ENCODE results near the gene FLOT2. TPM values are rescaled to one million over a fixed set of nuclear protein-coding genes. Genes with fewer than 3 reads are reported as not detected.

The FLOT2 gene
- total and polyA plus RNA-seq, 3 donors from 2014 or later = 20.9 to 33.2 (median 31.3) TPM

DNA sequence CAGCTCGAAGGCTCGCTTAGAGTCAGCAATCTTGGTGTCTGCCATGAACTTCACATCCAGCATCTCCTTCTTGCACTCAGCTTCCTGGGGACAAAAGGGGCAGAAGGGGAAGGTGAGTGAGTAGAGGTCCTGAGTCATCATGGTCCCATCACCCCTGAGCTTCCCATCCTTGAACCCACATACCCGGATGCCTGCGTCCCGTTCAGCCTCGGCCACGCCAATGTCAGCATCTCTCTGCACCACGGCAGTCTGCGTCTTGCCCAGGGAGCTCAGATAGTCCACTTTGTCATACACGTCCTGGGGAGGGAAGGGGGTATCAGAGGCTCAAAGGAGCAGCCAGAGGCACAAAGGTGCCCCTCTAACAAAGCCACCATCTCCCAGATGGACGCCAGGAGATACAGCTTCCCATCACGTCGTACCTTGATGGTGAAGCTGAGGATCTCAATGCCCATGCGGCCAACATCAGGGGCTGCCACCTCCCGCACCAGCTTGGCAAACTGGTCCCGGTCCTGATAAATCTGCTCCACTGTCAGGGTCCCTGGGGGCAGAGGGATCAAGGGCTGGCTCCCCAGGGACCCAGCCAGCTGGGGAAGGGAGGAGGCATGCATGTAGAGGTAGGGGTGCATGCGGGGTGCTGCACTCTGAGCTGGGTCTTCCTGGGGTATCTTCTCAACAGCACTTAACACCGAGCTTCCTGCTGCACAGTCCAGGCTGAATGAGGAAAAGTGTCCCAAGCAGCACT is 15.2 kb downstream of the FLOT2 start:
- no peaks in the 10 kb centered on the region for H3K27me3 ChIP-seq
- TF ChIP-seq, protein P1, sequence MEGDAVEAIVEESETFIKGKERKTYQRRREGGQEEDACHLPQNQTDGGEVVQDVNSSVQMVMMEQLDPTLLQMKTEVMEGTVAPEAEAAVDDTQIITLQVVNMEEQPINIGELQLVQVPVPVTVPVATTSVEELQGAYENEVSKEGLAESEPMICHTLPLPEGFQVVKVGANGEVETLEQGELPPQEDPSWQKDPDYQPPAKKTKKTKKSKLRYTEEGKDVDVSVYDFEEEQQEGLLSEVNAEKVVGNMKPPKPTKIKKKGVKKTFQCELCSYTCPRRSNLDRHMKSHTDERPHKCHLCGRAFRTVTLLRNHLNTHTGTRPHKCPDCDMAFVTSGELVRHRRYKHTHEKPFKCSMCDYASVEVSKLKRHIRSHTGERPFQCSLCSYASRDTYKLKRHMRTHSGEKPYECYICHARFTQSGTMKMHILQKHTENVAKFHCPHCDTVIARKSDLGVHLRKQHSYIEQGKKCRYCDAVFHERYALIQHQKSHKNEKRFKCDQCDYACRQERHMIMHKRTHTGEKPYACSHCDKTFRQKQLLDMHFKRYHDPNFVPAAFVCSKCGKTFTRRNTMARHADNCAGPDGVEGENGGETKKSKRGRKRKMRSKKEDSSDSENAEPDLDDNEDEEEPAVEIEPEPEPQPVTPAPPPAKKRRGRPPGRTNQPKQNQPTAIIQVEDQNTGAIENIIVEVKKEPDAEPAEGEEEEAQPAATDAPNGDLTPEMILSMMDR (IDR thresholded peaks at IDR 0.05) = no peak
- TF ChIP-seq POLR2A (IDR thresholded peaks at IDR 0.05) = no peak
- no peaks in the 10 kb centered on the region for H3K36me3 ChIP-seq (ENCODE audit: low read depth, missing control alignments)
- DNase-seq = no peak
- WGBS, 2 donors = 91 to 95% methylated on average over 10 to 18 of the region's 18 CpGs
- no peak overlapping the region for H3K27ac ChIP-seq
- H3K4me1 ChIP-seq = no peaks in the 10 kb centered on the region
- no peaks in the 10 kb centered on the region for H3K9me3 ChIP-seq
- intact Hi-C loops (cut with DNase I; ENCODE audit: low total_unique reads) = no loop called here
- no peak overlapping the region for H3K4me3 ChIP-seq

DNA sequence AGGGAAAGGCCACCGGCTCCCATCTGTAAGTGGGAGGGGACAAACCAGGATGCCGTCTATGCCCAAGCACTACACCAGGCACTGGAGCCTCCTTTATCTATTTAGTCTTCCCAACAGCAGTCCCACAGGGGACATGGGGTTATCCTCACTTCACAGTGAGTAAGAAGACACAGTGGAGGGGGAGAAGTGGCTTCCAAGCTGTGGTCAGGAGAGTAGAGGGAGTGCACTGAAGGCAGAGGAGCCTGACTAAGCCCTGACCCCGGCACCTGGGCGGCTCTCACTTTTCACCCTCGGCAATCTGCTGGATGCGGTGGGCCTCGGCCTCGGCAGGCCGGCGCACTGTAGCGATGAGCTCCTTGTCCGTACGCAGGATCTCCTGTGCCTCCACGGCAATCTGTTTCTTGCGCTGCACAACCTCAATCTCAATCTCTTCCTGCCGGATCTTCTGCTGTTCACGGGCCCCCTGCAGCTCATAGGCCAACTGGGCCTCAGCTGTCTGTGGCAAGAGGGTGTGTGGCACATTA is 15.9 kb downstream of the FLOT2 start:
- WGBS, 2 donors = 91 to 93% methylated on average over 14 to 17 of the region's 17 CpGs
- Histone ChIP-seq H3K4me1 (no peaks in the 10 kb centered on the region), H3K27me3 (no peaks in the 10 kb centered on the region), H3K36me3 (ENCODE audit: low read depth, missing control alignments) (no peaks in the 10 kb centered on the region), H3K27ac (no peak overlapping the region), H3K9me3 (no peaks in the 10 kb centered on the region), H3K4me3 (no peak overlapping the region)
- TF ChIP-seq, protein P1 (IDR thresholded peaks at IDR 0.05) = no peak
- intact Hi-C loops (cut with DNase I; ENCODE audit: low total_unique reads) = no loop called here
- DNase-seq = no peak

DNA sequence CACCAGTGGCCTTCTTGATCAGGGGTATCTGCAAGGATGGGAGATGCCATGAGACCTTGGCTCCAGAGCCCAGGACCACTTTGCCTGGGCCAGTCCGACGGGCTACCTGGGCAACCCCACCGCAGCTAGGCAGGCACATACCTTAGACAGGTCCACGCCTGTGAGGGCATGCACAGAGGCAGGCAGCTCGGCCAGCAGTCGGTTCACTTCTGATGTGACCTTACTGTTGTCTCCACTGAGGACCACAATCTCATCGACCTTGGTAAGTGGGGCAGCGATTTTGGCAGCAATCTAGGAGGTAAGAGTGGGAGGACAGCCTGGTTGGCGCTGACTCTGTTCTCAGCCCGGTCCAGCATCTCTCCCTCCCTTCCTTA is 17.0 kb downstream of the FLOT2 start:
- no peak overlapping the region for H3K27ac ChIP-seq
- H3K9me3 ChIP-seq = no peaks in the 10 kb centered on the region
- DNase-seq = no peak
- TF ChIP-seq, protein P1 (IDR thresholded peaks at IDR 0.05) = no peak
- no peak for TF ChIP-seq POLR2A (IDR thresholded peaks at IDR 0.05)
- H3K4me1 ChIP-seq = no peaks in the 10 kb centered on the region
- no peak overlapping the region for H3K4me3 ChIP-seq
- H3K27me3 ChIP-seq = no peaks in the 10 kb centered on the region
- WGBS, 2 donors = 49 to 51% methylated on average over 6 to 10 of the region's 10 CpGs
- H3K36me3 ChIP-seq (ENCODE audit: low read depth, missing control alignments) = no peaks in the 10 kb centered on the region
- intact Hi-C loops (cut with DNase I; ENCODE audit: low total_unique reads) = no loop called here

DNA sequence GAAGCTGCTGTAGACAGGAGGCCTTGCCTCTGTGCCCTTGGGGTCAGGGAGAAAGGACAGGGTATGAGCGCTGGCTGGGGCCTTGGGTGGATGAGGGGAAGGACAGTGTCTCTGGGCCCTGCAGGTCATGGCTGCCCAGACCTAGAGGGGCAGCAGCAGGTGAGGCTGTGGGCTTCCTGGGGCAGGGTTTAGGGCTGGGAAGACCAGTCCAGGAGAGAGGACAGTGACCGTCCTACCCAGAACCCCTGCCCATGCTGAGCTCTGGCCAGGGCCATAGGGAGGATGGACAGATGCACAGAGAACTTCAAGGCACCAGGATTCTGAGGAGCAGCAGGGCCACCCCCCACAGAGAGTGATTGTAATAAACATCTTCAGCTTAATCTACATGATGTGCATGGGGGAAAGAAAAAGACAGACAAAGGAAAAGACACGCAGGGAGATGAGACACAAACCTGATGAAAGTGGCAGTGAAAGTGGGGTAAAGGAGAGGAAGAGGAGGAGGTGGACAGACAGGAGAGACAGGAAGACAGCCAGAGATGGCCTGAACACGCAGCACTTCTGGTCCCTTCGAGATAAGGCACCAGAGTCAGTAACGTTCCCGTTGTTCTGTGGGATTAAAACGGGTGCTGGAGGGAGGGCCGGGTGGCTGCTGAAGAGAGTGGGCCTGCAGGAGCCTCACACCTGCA is 17.5 kb downstream of the FLOT2 start:
- 66 to 68% methylated on average over 8 to 9 of the region's 9 CpGs for WGBS, 2 donors
- Histone ChIP-seq H3K27me3 (no peaks in the 10 kb centered on the region), H3K4me1 (no peaks in the 10 kb centered on the region), H3K4me3 (no peak overlapping the region), H3K27ac (no peak overlapping the region), H3K36me3 (ENCODE audit: low read depth, missing control alignments) (no peaks in the 10 kb centered on the region), H3K9me3 (no peaks in the 10 kb centered on the region)
- no peak for TF ChIP-seq POLR2A (IDR thresholded peaks at IDR 0.05)
- TF ChIP-seq, protein P1 (IDR thresholded peaks at IDR 0.05) = no peak
- intact Hi-C loops (cut with DNase I; ENCODE audit: low total_unique reads) = no loop called here
- DNase-seq = no peak
